Neural progenitor cell (in vitro differentiated cells): Measurements from ENCODE around the gene HTR6. TPM values are rescaled to one million over a fixed set of nuclear protein-coding genes. Genes with fewer than 3 reads are reported as not detected.

Experiments
- DNase-seq: peaks from one replicate; pipeline ENCODE4 v3.0.0-alpha.2; 2016; ENCODE audit warnings: low spot score
- H2AFZ ChIP-seq: fragments of 200-600 bp; sonication (generic); replicated peaks from 2 replicates; pipeline ENCODE4 v1.6.1; 2016; ENCODE audit warnings: antibody characterized with exemption
- H3F3A ChIP-seq: fragments of 200-600 bp; sonication (generic); 2 replicates; pipeline ENCODE4 v1.6.1; 2016; ENCODE audit warnings: antibody characterized with exemption, low read depth
- H3K27ac ChIP-seq: fragments of 200-600 bp; sonication (generic); 2 replicates; pipeline ENCODE4 v1.5.1; 2016; ENCODE audit warnings: mild to moderate bottlenecking
- H3K27me3 ChIP-seq: fragments of 200-600 bp; sonication (generic); 2 replicates; pipeline ENCODE4 v1.6.1; 2016; ENCODE audit warnings: mild to moderate bottlenecking, moderate library complexity
- H3K36me3 ChIP-seq: fragments of 200-600 bp; sonication (generic); 2 replicates; pipeline ENCODE4 v1.5.1; 2016
- H3K4me1 ChIP-seq: fragments of 200-600 bp; sonication (generic); 2 replicates; pipeline ENCODE4 v1.6.1; 2016; ENCODE audit warnings: mixed run types
- H3K4me2 ChIP-seq: fragments of 200-600 bp; sonication (generic); 2 replicates; pipeline ENCODE4 v1.6.1; 2016
- H3K4me3 ChIP-seq: fragments of 200-600 bp; sonication (generic); 2 replicates; pipeline ENCODE4 v1.5.1; 2016
- H3K79me2 ChIP-seq: fragments of 200-600 bp; sonication (generic); 2 replicates; pipeline ENCODE4 v1.6.1; 2016; ENCODE audit warnings: low read depth
- H3K9ac ChIP-seq: fragments of 200-600 bp; sonication (generic); 2 replicates; pipeline ENCODE4 v1.6.1; 2016
- H3K9me3 ChIP-seq: fragments of 200-600 bp; sonication (generic); 2 replicates; pipeline ENCODE4 v1.5.1; 2016; ENCODE audit warnings: low read depth
- H4K20me1 ChIP-seq: fragments of 200-600 bp; sonication (generic); 2 replicates; pipeline ENCODE4 v1.6.1; 2016; ENCODE audit warnings: low read depth
- H3K27ac Mint-ChIP-seq: 3 replicates; pipeline ENCODE4 v1.8.0; 2021; ENCODE audit warnings: mixed read lengths
- H3K27me3 Mint-ChIP-seq: 2 replicates; pipeline ENCODE4 v1.8.0; 2022; ENCODE audit warnings: low read depth, mild to moderate bottlenecking, inconsistent platforms, moderate library complexity, mixed read lengths; ENCODE audit not compliant: insufficient read depth
- H3K36me3 Mint-ChIP-seq: 3 replicates; pipeline ENCODE4 v1.8.0; 2021; ENCODE audit warnings: mixed read lengths
- H3K4me1 Mint-ChIP-seq: 3 replicates; pipeline ENCODE4 v1.8.0; 2021; ENCODE audit warnings: mixed read lengths
- H3K4me3 Mint-ChIP-seq: 3 replicates; pipeline ENCODE4 v1.8.0; 2021; ENCODE audit warnings: mild to moderate bottlenecking, moderate library complexity, mixed read lengths
- H3K9me3 Mint-ChIP-seq: 3 replicates; pipeline ENCODE4 v1.8.0; 2020; ENCODE audit warnings: mixed read lengths
- CTCF ChIP-seq: fragments of 200-600 bp; sonication (generic); IDR thresholded peaks from 2 replicates; pipeline ENCODE4 v1.5.1; 2017; ENCODE audit warnings: antibody characterized with exemption, mild to moderate bottlenecking
- EZH2 ChIP-seq: fragments of 200-600 bp; sonication (generic); IDR thresholded peaks from 2 replicates; pipeline ENCODE4 v1.6.1; 2017; ENCODE audit warnings: antibody characterized with exemption, mild to moderate bottlenecking, moderate library complexity
- EZH2phosphoT487 ChIP-seq: fragments of 200-600 bp; sonication (generic); IDR thresholded peaks from 2 replicates; pipeline ENCODE4 v1.6.1; 2017; ENCODE audit warnings: antibody characterized with exemption
- total RNA-seq: library from RNA; depleted of rRNA; stranded (reverse); fragments of >200 nt; gene quantifications from 2 replicates; pipeline ENCODE4 v1.2.3, GENCODE V29; 2015; ENCODE audit warnings: low replicate concordance

The HTR6 gene
- total RNA-seq, 1 donor from 2014 or later, result not detected

GRCh38 chr1:19706136-19706535, 41.5 kb downstream of the HTR6 start:
- TF ChIP-seq EZH2phosphoT487 (no peak), CTCF (no peak), EZH2 (no peak)
- H3K27ac Mint-ChIP-seq, result no peak overlapping the region
- no peak overlapping the region for H3K9ac ChIP-seq

GRCh38 chr1:19708567-19709110, 44.0 kb downstream of the HTR6 start:
- Mint-ChIP-seq H3K36me3 (no peaks in the 10 kb centered on the region), H3K27ac (no peak overlapping the region)

More at GRCh38 chr1:19706136-19706535, 41.5 kb downstream of the HTR6 start:
- Histone ChIP-seq H3K9me3 (no peaks in the 10 kb centered on the region), H4K20me1 (no peaks in the 10 kb centered on the region), H3K36me3 (no peaks in the 10 kb centered on the region), H3K4me1 (peaks cover 11% of the 10 kb centered on the region), H3K4me2 (no peak overlapping the region), H3K27me3 (no peaks in the 10 kb centered on the region), H3K27ac (no peak overlapping the region), H3K4me3 (no peak overlapping the region), H3F3A (peaks cover 16% of the 10 kb centered on the region), H3K79me2 (no peaks in the 10 kb centered on the region), H2AFZ (no peak overlapping the region)
- Mint-ChIP-seq H3K4me1 (peaks cover 38% of the 10 kb centered on the region), H3K9me3 (no peaks in the 10 kb centered on the region), H3K27me3 (peaks cover 6% of the 10 kb centered on the region), H3K4me3 (no peak overlapping the region), H3K36me3 (no peaks in the 10 kb centered on the region)
- no peak for DNase-seq

GRCh38 chr1:19709260-19709793, 44.7 kb downstream of the HTR6 start:
- Mint-ChIP-seq H3K27me3 (peaks cover 17% of the 10 kb centered on the region), H3K4me3 (no peak overlapping the region), H3K27ac (no peak overlapping the region), H3K4me1 (peaks cover 34% of the 10 kb centered on the region), H3K9me3 (no peaks in the 10 kb centered on the region), H3K36me3 (no peaks in the 10 kb centered on the region)
- Histone ChIP-seq H3K27me3 (no peaks in the 10 kb centered on the region), H3K9me3 (no peaks in the 10 kb centered on the region), H3K4me1 (peaks cover 5% of the 10 kb centered on the region), H3K9ac (no peak overlapping the region), H3K79me2 (no peaks in the 10 kb centered on the region), H3K4me2 (no peak overlapping the region), H4K20me1 (no peaks in the 10 kb centered on the region), H2AFZ (no peak overlapping the region), H3K4me3 (no peak overlapping the region), H3F3A (peaks cover 5% of the 10 kb centered on the region), H3K36me3 (no peaks in the 10 kb centered on the region), H3K27ac (no peak overlapping the region)
- DNase-seq, result no peak
- no peak for TF ChIP-seq EZH2phosphoT487

More at GRCh38 chr1:19708567-19709110, 44.0 kb downstream of the HTR6 start:
- Histone ChIP-seq H3K36me3 (no peaks in the 10 kb centered on the region), H4K20me1 (no peaks in the 10 kb centered on the region), H3F3A (peaks cover 12% of the 10 kb centered on the region), H3K4me3 (no peak overlapping the region), H3K27me3 (no peaks in the 10 kb centered on the region), H3K79me2 (no peaks in the 10 kb centered on the region), H3K9ac (no peak overlapping the region), H3K4me2 (no peak overlapping the region), H3K4me1 (peaks cover 11% of the 10 kb centered on the region), H3K27ac (no peak overlapping the region), H2AFZ (no peak overlapping the region), H3K9me3 (no peaks in the 10 kb centered on the region)
- DNase-seq, result no peak
- H3K9me3 Mint-ChIP-seq, result no peaks in the 10 kb centered on the region
- peaks cover 40% of the 10 kb centered on the region for H3K4me1 Mint-ChIP-seq
- TF ChIP-seq EZH2 (no peak), CTCF (no peak), EZH2phosphoT487 (no peak)
- peak overlapping the region; percentile 32 for H3K4me3 Mint-ChIP-seq
- peaks cover 14% of the 10 kb centered on the region for H3K27me3 Mint-ChIP-seq

GRCh38 chr1:19710825-19711611, 46.3 kb downstream of the HTR6 start:
- Histone ChIP-seq H3F3A (no peaks in the 10 kb centered on the region), H3K9me3 (no peaks in the 10 kb centered on the region), H3K79me2 (no peaks in the 10 kb centered on the region), H3K36me3 (no peaks in the 10 kb centered on the region), H2AFZ (no peak overlapping the region), H3K27me3 (no peaks in the 10 kb centered on the region), H3K4me3 (no peak overlapping the region), H3K27ac (no peak overlapping the region), H3K4me1 (peaks cover 5% of the 10 kb centered on the region), H3K9ac (no peak overlapping the region), H4K20me1 (no peaks in the 10 kb centered on the region), H3K4me2 (no peak overlapping the region)
- Mint-ChIP-seq H3K4me1 (peaks cover 36% of the 10 kb centered on the region), H3K9me3 (no peaks in the 10 kb centered on the region), H3K27me3 (peaks cover 17% of the 10 kb centered on the region), H3K27ac (no peak overlapping the region), H3K36me3 (no peaks in the 10 kb centered on the region), H3K4me3 (no peak overlapping the region)
- no peak for DNase-seq
- TF ChIP-seq EZH2phosphoT487 (no peak), EZH2 (no peak), CTCF (no peak)
